ENCODE data around the gene KRT26. TPM values are rescaled to one million over a fixed set of nuclear protein-coding genes. Genes with fewer than 3 reads are reported as not detected.

KRT26 gene
- total RNA-seq, 1 experiment from 2014 or later: not detected

DNA sequence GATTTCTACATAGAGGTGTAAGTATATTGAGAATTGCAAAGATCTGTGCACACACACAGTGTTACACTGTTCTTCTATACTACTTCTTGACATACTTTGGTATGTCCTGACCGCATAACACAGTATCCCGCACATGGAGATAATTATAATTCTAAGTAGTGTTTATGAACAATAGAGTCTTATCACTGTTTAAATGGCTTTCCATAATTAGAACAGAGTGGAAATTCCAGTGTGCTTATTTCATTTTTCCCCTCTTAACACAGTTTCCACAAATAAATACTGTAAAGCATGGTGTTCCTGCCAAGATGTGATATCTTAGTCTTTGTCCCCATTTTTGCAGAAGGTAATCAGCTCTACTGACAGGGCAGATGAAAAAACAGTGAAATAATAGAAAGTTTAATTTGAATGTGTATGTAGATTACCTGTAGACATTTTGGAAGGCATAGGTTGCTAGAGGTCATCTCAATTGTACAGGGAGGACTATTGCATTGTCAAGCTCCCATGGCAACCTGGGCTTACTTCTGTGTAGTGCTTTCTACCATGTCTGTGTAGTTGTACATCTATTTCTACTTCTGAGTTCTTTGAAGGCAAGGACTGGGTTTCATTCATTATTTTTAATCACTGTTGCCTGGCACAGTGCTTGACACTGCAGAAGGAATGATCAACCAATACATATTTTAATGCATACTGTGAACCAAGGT lies 37.9 kb upstream of the KRT26 start:
- Histone ChIP-seq H3F3A (ENCODE audit: low read length, unreplicated experiment) (peaks cover 7% of the 10 kb centered on the region), H3K9me2 (replicated peaks; ENCODE audit: low read length) (no peaks in the 10 kb centered on the region), H3K9me3 (ENCODE audit: low read length) (no peaks in the 10 kb centered on the region), H3K4me3 (ENCODE audit: low read length) (peak overlapping the region; percentile 34; the same call in 1 of the 2 replicates), H3K4me2 (ENCODE audit: low read length) (peak overlapping the region; percentile 67), H3K9ac (ENCODE audit: low read length) (peak overlapping the region; percentile 17; the same call in 1 of the 2 replicates), H3K36me3 (ENCODE audit: low read depth, low read length) (no peaks in the 10 kb centered on the region), H2AFZ (ENCODE audit: low read length) (0 out of 2 replicates have a peak overlapping the region, but pooled peaks have one; percentile 25), H3K79me2 (ENCODE audit: low read length) (no peaks in the 10 kb centered on the region), H4K20me1 (ENCODE audit: low read length) (no peaks in the 10 kb centered on the region), H3K27ac (ENCODE audit: low read length) (peak overlapping the region; percentile 78), H3K27me3 (ENCODE audit: low read length) (no peaks in the 10 kb centered on the region), H3K4me1 (ENCODE audit: insufficient read depth, low read length) (peaks cover 28% of the 10 kb centered on the region)
- BruUV-seq (replicated peaks): no TSS peak
- DNase-seq: no peak
- ATAC-seq: no peak
- TF ChIP-seq EZH2phosphoT487 (IDR thresholded peaks at IDR 0.05; ENCODE audit: borderline replicate concordance, low read length): no peak
- TF ChIP-seq, protein P1, sequence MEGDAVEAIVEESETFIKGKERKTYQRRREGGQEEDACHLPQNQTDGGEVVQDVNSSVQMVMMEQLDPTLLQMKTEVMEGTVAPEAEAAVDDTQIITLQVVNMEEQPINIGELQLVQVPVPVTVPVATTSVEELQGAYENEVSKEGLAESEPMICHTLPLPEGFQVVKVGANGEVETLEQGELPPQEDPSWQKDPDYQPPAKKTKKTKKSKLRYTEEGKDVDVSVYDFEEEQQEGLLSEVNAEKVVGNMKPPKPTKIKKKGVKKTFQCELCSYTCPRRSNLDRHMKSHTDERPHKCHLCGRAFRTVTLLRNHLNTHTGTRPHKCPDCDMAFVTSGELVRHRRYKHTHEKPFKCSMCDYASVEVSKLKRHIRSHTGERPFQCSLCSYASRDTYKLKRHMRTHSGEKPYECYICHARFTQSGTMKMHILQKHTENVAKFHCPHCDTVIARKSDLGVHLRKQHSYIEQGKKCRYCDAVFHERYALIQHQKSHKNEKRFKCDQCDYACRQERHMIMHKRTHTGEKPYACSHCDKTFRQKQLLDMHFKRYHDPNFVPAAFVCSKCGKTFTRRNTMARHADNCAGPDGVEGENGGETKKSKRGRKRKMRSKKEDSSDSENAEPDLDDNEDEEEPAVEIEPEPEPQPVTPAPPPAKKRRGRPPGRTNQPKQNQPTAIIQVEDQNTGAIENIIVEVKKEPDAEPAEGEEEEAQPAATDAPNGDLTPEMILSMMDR (conservative IDR thresholded peaks at IDR 0.05; ENCODE audit: low read depth, low read length): no peak
- TF ChIP-seq EZH2 (IDR thresholded peaks at IDR 0.05; ENCODE audit: low read length, unreplicated experiment): no peak
- CTCF ChIA-PET: interaction anchor here (0.6 kb wide), 1 partner anchor 853 kb away, joined by 3 read pairs; no protein-coding TSS in a partner anchor
- intact Hi-C loops (cut with micrococcal nuclease): loop anchor here (10.0 kb wide), 3 partner anchors 515 to 735 kb away; partner anchors contain the start of gene KRT15
- POLR2A ChIA-PET (ENCODE audit: unreplicated experiment): no interaction called here

DNA sequence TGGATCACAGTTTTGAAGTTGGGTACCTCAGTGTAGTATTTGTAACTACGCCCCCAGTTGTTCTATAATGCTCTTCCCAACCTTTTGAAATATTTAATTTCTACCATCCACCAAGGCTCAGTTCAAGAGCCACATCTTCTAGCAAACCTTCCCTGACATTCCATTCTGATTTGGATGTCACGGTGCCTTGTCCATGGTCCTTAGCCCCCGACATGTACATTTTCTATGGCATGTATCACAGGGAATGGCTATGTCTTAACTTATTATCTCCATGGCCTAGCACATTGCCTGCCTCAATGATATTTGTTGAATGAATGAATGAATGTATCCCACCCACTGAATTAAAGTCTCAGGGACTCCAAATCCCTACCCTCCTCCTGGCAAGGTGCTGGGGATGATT lies 34.1 kb upstream of the KRT26 start:
- Histone ChIP-seq H3K79me2 (ENCODE audit: low read length) (no peaks in the 10 kb centered on the region), H3K36me3 (ENCODE audit: low read depth, low read length) (no peaks in the 10 kb centered on the region), H2AFZ (ENCODE audit: low read length) (no peak overlapping the region), H3K27me3 (ENCODE audit: low read length) (no peaks in the 10 kb centered on the region), H3F3A (ENCODE audit: low read length, unreplicated experiment) (no peaks in the 10 kb centered on the region), H3K4me3 (ENCODE audit: low read length) (no peak overlapping the region), H3K27ac (ENCODE audit: low read length) (no peak overlapping the region), H3K4me2 (ENCODE audit: low read length) (no peak overlapping the region), H3K9me3 (ENCODE audit: low read length) (no peaks in the 10 kb centered on the region), H4K20me1 (ENCODE audit: low read length) (no peaks in the 10 kb centered on the region), H3K4me1 (ENCODE audit: insufficient read depth, low read length) (peaks cover 26% of the 10 kb centered on the region), H3K9ac (ENCODE audit: low read length) (no peak overlapping the region), H3K9me2 (replicated peaks; ENCODE audit: low read length) (no peaks in the 10 kb centered on the region)
- ChIA-PET CTCF (interaction anchor here (1.5 kb wide), 1 partner anchor 860 kb away, joined by 4 read pairs; no protein-coding TSS in a partner anchor), POLR2A (ENCODE audit: unreplicated experiment) (no interaction called here)
- intact Hi-C loops (cut with micrococcal nuclease): loop anchor here (10.0 kb wide), 3 partner anchors 519 to 739 kb away; partner anchors contain the start of gene KRT15
- no TSS peak for BruUV-seq (replicated peaks)
- DNase-seq (no peak), ATAC-seq (no peak)
- TF ChIP-seq, protein P1 (conservative IDR thresholded peaks at IDR 0.05; ENCODE audit: low read depth, low read length): no peak
- no peak for TF ChIP-seq EZH2 (IDR thresholded peaks at IDR 0.05; ENCODE audit: low read length, unreplicated experiment)
